SK-N-SH (cell line): ENCODE results near the gene LY6G6D. TPM values are rescaled to one million over a fixed set of nuclear protein-coding genes. Genes with fewer than 3 reads are reported as not detected.

Experiments used
- CTCF ChIA-PET: fragments of 300-600, 350-600 bp; formaldehyde crosslinking; extraction: SDS; loops from one replicate; lab custom pipeline; 2021; lab: Yijun Ruan, JAX
- POLR2A ChIA-PET: fragments of 350-600 bp; sonication (Branson Sonifier 250); formaldehyde crosslinking; extraction: SDS; loops from one replicate; lab custom pipeline; 2020; ENCODE audit warnings: antibody characterized with exemption, inconsistent platforms; lab: Yijun Ruan, JAX
- DNase-seq: peaks from one replicate; pipeline ENCODE4 v3.0.0; 2012
- H2AFZ ChIP-seq: fragments of 200-600 bp; sonication (generic); 2 replicates; pipeline ENCODE4 v1.8.1; 2016; ENCODE audit warnings: antibody characterized with exemption, mild to moderate bottlenecking, low read depth
- H3F3A ChIP-seq: fragments of 200-600 bp; sonication (generic); replicated peaks from 2 replicates; pipeline ENCODE3; 2016; ENCODE audit warnings: antibody characterized with exemption, mild to moderate bottlenecking; ENCODE audit not compliant: insufficient read depth
- H3K27ac ChIP-seq, 2 experiments: fragments of 200-500 bp in 1 of 2; fragments of 200-600 bp in 1 of 2; sonication (Bioruptor generic) in 1 of 2; sonication (generic), shearing (Covaris generic) in 1 of 2; 2 replicates each; pipeline versions ENCODE4 v1.5.1 to v1.6.1; 2014 to 2016; ENCODE audit warnings: low read depth in 2 of 2, inconsistent platforms in 1 of 2, low read length in 1 of 2, mild to moderate bottlenecking in 1 of 2, mixed read lengths in 1 of 2
- H3K27me3 ChIP-seq: fragments of 200-600 bp; sonication (generic), shearing (Covaris generic); 2 replicates; pipeline ENCODE4 v1.6.1; 2016; ENCODE audit warnings: mixed run types; ENCODE audit not compliant: insufficient read depth
- H3K36me3 ChIP-seq, 2 experiments: fragments of 200-500 bp in 1 of 2; fragments of 200-600 bp in 1 of 2; sonication (Bioruptor generic) in 1 of 2; sonication (generic) in 1 of 2; replicated peaks in 1 of 2; 2 replicates each; pipeline versions ENCODE3 to v1.5.1; 2014 to 2016; ENCODE audit warnings: low read length in 1 of 2, mild to moderate bottlenecking in 1 of 2; ENCODE audit not compliant: insufficient read depth in 2 of 2, control insufficient read depth in 1 of 2
- H3K4me1 ChIP-seq, 2 experiments: fragments of 200-500 bp in 1 of 2; fragments of 200-600 bp in 1 of 2; sonication (Bioruptor generic) in 1 of 2; sonication (generic), shearing (Covaris generic) in 1 of 2; 2 replicates each; pipeline versions ENCODE4 v1.5.1 to v1.6.1; 2014 to 2016; ENCODE audit warnings: low read depth in 1 of 2, low read length in 1 of 2, mixed run types in 1 of 2; ENCODE audit not compliant: insufficient read depth in 2 of 2, control insufficient read depth in 1 of 2
- H3K4me2 ChIP-seq: fragments of 200-600 bp; sonication (generic), shearing (Covaris generic); 2 replicates; pipeline ENCODE4 v1.6.1; 2017; ENCODE audit warnings: mixed run types
- H3K4me3 ChIP-seq, 2 experiments: fragments of 200-500 bp in 1 of 2; fragments of 200-600 bp in 1 of 2; sonication (Bioruptor generic) in 1 of 2; sonication (generic), shearing (Covaris generic) in 1 of 2; 2 replicates each; pipeline versions ENCODE4 v1.5.1 to v1.8.1; 2014 to 2016; ENCODE audit warnings: low read depth in 2 of 2, inconsistent platforms in 1 of 2, low read length in 1 of 2, mild to moderate bottlenecking in 1 of 2, mixed read lengths in 1 of 2, moderate library complexity in 1 of 2
- H3K79me2 ChIP-seq: fragments of 200-600 bp; sonication (generic); 2 replicates; pipeline ENCODE4 v1.8.1; 2017; ENCODE audit warnings: mild to moderate bottlenecking; ENCODE audit not compliant: insufficient read depth
- H3K9ac ChIP-seq: fragments of 200-600 bp; sonication (generic); 2 replicates; pipeline ENCODE4 v1.6.1; 2017; ENCODE audit warnings: mixed run types
- H3K9me2 ChIP-seq: fragments of 200-600 bp; sonication (generic); 2 replicates; pipeline ENCODE4 v1.6.1; 2017; ENCODE audit warnings: mixed run types
- H3K9me3 ChIP-seq: fragments of 200-600 bp; sonication (generic); 2 replicates; pipeline ENCODE4 v1.6.1; 2017; ENCODE audit warnings: mixed run types, mild to moderate bottlenecking, moderate library complexity
- H4K20me1 ChIP-seq: fragments of 200-600 bp; sonication (generic); 2 replicates; pipeline ENCODE4 v1.6.1; 2017; ENCODE audit warnings: mild to moderate bottlenecking, mixed run types; ENCODE audit not compliant: insufficient read depth
- ELF1 ChIP-seq: IDR thresholded peaks from 2 replicates; pipeline ENCODE4 v1.4.0; 2012
- EP300 ChIP-seq, 2 experiments: IDR thresholded peaks; 2 replicates each; pipeline versions ENCODE4 v1.4.0 to v1.6.1; 2012; ENCODE audit warnings: borderline replicate concordance in 1 of 2, low read depth in 1 of 2, low read length in 1 of 2
- FOXM1 ChIP-seq: IDR thresholded peaks from 2 replicates; pipeline ENCODE4 v1.4.0; 2012; ENCODE audit warnings: low read depth, mild to moderate bottlenecking
- GABPA ChIP-seq: IDR thresholded peaks from 2 replicates; pipeline ENCODE4 v1.4.0; 2012; ENCODE audit warnings: low read depth, mild to moderate bottlenecking
- GATA2 ChIP-seq: sonication (generic); formaldehyde crosslinking; IDR thresholded peaks from 2 replicates; pipeline ENCODE4 v1.5.0; 2020; ENCODE audit warnings: mild to moderate bottlenecking, missing genetic modification reagents
- IRF3 ChIP-seq: fragments of 150-350 bp; IDR thresholded peaks from 2 replicates; pipeline ENCODE4 v1.6.1; 2016; ENCODE audit warnings: mild to moderate bottlenecking, low read depth, low read length
- MEF2A ChIP-seq: IDR thresholded peaks from 2 replicates; pipeline ENCODE4 v1.4.0; 2012; ENCODE audit warnings: low read depth, borderline replicate concordance
- MXI1 ChIP-seq: IDR thresholded peaks from 2 replicates; pipeline ENCODE4 v1.6.1; 2012; ENCODE audit warnings: mild to moderate bottlenecking, low read depth, low read length, improper control_type of control experiment
- NFIC ChIP-seq: IDR thresholded peaks from 2 replicates; pipeline ENCODE4 v1.4.0; 2012; ENCODE audit warnings: borderline replicate concordance
- POLR2AphosphoS5 ChIP-seq: IDR thresholded peaks from 2 replicates; pipeline ENCODE4 v1.6.1; 2012; ENCODE audit warnings: low read depth, low read length
- RCOR1 ChIP-seq: fragments of 150-350 bp; IDR thresholded peaks from 2 replicates; pipeline ENCODE4 v1.6.1; 2017; ENCODE audit warnings: antibody characterized with exemption, low read length
- RXRA ChIP-seq: IDR thresholded peaks from 2 replicates; pipeline ENCODE4 v1.4.0; 2012; ENCODE audit warnings: low read depth, mild to moderate bottlenecking, borderline replicate concordance
- TCF12 ChIP-seq: IDR thresholded peaks from 2 replicates; pipeline ENCODE4 v1.4.0; 2012
- TEAD4 ChIP-seq: IDR thresholded peaks from 2 replicates; pipeline ENCODE4 v1.4.0; 2012; ENCODE audit warnings: mild to moderate bottlenecking, borderline replicate concordance; ENCODE audit not compliant: insufficient read depth
- WGBS: methylation state at CpG from one replicate; pipeline ENCODE4 v1.1.6; 2017; ENCODE audit warnings: low lambda C conversion rate; 5-methylcytosine and 5-hydroxymethylcytosine counted together
- polyA plus RNA-seq, 3 experiments: library from polyadenylated mRNA; depleted of rRNA; stranded (reverse); fragments of >200 nt; gene quantifications; 2 replicates each; pipeline ENCODE4 v1.2.3, GENCODE V29; 2012
- TF ChIP-seq, protein P1 (sequence below): IDR thresholded peaks from 2 replicates; pipeline ENCODE4 v1.4.0; 2012; ENCODE audit warnings: low read depth

Gene LY6G6D
- polyA plus RNA-seq, 1 of the 3 experiments (the other 2 are of a cell fraction), result not detected

GRCh38 chr6:31741815-31742214 is 26.7 kb downstream of the LY6G6D start (continued):
- no peak for TF ChIP-seq GATA2 (CRISPR knock-in tag)
- no peak for TF ChIP-seq TEAD4
- TF ChIP-seq POLR2AphosphoS5, result no peak
- TF ChIP-seq NFIC, result no peak
- TF ChIP-seq MEF2A, result no peak
- TF ChIP-seq, protein P1, sequence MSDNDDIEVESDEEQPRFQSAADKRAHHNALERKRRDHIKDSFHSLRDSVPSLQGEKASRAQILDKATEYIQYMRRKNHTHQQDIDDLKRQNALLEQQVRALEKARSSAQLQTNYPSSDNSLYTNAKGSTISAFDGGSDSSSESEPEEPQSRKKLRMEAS, result no peak

GRCh38 chr6:31742894-31743293 is 27.7 kb downstream of the LY6G6D start:
- POLR2A ChIA-PET, result no interaction called here

DNA sequence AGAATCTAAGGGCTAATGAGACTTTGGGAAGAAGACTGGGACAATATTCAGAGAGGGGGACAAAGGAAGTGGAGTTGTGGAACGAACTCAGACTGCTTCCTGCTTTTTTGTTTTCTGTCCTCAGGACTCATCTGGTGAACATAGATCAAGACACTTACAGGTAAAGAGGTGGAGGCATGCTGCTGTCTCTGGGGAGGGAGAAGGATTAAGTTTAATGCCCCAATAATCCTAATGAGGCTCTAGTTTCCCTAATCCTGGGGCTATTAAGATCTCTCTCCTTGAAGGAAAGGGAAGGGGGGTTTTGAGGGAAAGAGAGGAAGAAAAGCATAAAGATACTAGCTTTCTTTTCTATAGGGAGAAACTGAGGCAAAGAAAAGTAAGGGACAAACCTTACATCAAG is 29.3 kb downstream of the LY6G6D start:
- Histone ChIP-seq H3K27me3 (no peaks in the 10 kb centered on the region), H2AFZ (no peak overlapping the region), H3K4me1 (no peaks in the 10 kb centered on the region; a peak in 1 of 4 replicates), H3K9me3 (no peaks in the 10 kb centered on the region), H4K20me1 (no peaks in the 10 kb centered on the region), H3K9ac (no peak overlapping the region), H3F3A (peaks cover 3% of the 10 kb centered on the region), H3K79me2 (peaks cover 13% of the 10 kb centered on the region), H3K9me2 (no peaks in the 10 kb centered on the region), H3K36me3 (peaks cover 6 to 13% of the 10 kb centered on the region in 2 experiments), H3K4me2 (no peak overlapping the region), H3K27ac (no peak overlapping the region), H3K4me3 (no peak overlapping the region)
- TF ChIP-seq EP300 (IDR thresholded peaks at IDR 0.05; ENCODE audit: borderline replicate concordance in 1 of 2, low read depth in 1 of 2, low read length in 1 of 2) (no peak), RCOR1 (no peak), NFIC (no peak), FOXM1 (no peak), RXRA (no peak), TCF12 (no peak), GABPA (no peak), MXI1 (no peak)
- WGBS, result 90% methylated on average over 1 of the region's 1 CpG
- no peak for DNase-seq
- POLR2A ChIA-PET, result no interaction called here
- CTCF ChIA-PET, result interaction anchor here (1.2 kb wide), 1 partner anchor 198 kb away, joined by 3 read pairs; the partner anchor contains the start of gene ATP6V1G2

More at GRCh38 chr6:31742894-31743293, 27.7 kb downstream of the LY6G6D start:
- peaks cover 7 to 11% of the 10 kb centered on the region in 2 experiments; a peak in 2 of 4 replicates for H3K4me1 ChIP-seq
- H3K36me3 ChIP-seq, result peaks cover 6 to 7% of the 10 kb centered on the region in 2 experiments
- no peak overlapping the region for H2AFZ ChIP-seq
- H3K4me2 ChIP-seq, result no peak overlapping the region
- no peak for DNase-seq
- H3K4me3 ChIP-seq, result no peak overlapping the region
- H3F3A ChIP-seq, result peaks cover 13% of the 10 kb centered on the region
- H3K9me2 ChIP-seq, result no peaks in the 10 kb centered on the region
- H4K20me1 ChIP-seq, result no peaks in the 10 kb centered on the region
- H3K9ac ChIP-seq, result no peak overlapping the region
- no peak overlapping the region for H3K27ac ChIP-seq
- TF ChIP-seq IRF3 (no peak), ELF1 (no peak)
- no peaks in the 10 kb centered on the region for H3K9me3 ChIP-seq
- WGBS, result 94% methylated on average over 3 of the region's 3 CpGs
- CTCF ChIA-PET, result no interaction called here
- no peaks in the 10 kb centered on the region for H3K27me3 ChIP-seq
- H3K79me2 ChIP-seq, result peaks cover 13% of the 10 kb centered on the region
